Measurements from ENCODE around the gene PLEKHG3.

The PLEKHG3 gene

GRCh38 chr14:64706119-64706592 is 1.9 kb downstream of the PLEKHG3 start:
- no peak for FAIRE-seq
- no peak for DNase-seq (ENCODE audit: insufficient read length, low spot score)

GRCh38 chr14:64706593-64707193 is 2.5 kb downstream of the PLEKHG3 start:
- FAIRE-seq (no peak), DNase-seq (ENCODE audit: insufficient read length, low spot score) (no peak)

GRCh38 chr14:64707661-64708060 is 3.4 kb downstream of the PLEKHG3 start:
- FAIRE-seq (no peak), DNase-seq (ENCODE audit: insufficient read length, low spot score) (no peak)

- FAIRE-seq (no peak), DNase-seq (ENCODE audit: insufficient read length, low spot score) (no peak)
Measured at GRCh38 chr14:64708148-64709004, 4.2 kb downstream of the PLEKHG3 start.

GRCh38 chr14:64709126-64709525 is 4.9 kb downstream of the PLEKHG3 start:
- FAIRE-seq (no peak), DNase-seq (ENCODE audit: insufficient read length, low spot score) (no peak)

- no peak for DNase-seq (ENCODE audit: insufficient read length, low spot score)
- no peak for FAIRE-seq
Measured at GRCh38 chr14:64711039-64711438, 6.8 kb downstream of the PLEKHG3 start.

GRCh38 chr14:64713677-64714076 is 9.5 kb downstream of the PLEKHG3 start:
- no peak for FAIRE-seq

GRCh38 chr14:64714432-64715025 is 10.3 kb downstream of the PLEKHG3 start:
- FAIRE-seq = no peak

More at GRCh38 chr14:64713677-64714076, 9.5 kb downstream of the PLEKHG3 start:
- no peak for DNase-seq (ENCODE audit: insufficient read length, low spot score)

GRCh38 chr14:64715146-64715627 is 11.0 kb downstream of the PLEKHG3 start:
- FAIRE-seq = no peak
- no peak for DNase-seq (ENCODE audit: insufficient read length, low spot score)

More at GRCh38 chr14:64714432-64715025, 10.3 kb downstream of the PLEKHG3 start:
- DNase-seq (ENCODE audit: insufficient read length, low spot score) = no peak

- no peak for DNase-seq (ENCODE audit: insufficient read length, low spot score)
- FAIRE-seq = no peak
Measured at GRCh38 chr14:64715628-64716412, 11.6 kb downstream of the PLEKHG3 start.

GRCh38 chr14:64717870-64718269 is 13.6 kb downstream of the PLEKHG3 start:
- no peak for DNase-seq (ENCODE audit: insufficient read length, low spot score)
- FAIRE-seq = no peak

GRCh38 chr14:64718762-64719161 is 14.5 kb downstream of the PLEKHG3 start:
- FAIRE-seq = no peak
- no peak for DNase-seq (ENCODE audit: insufficient read length, low spot score)

GRCh38 chr14:64719601-64720000 is 15.4 kb downstream of the PLEKHG3 start:
- DNase-seq (ENCODE audit: insufficient read length, low spot score) (no peak), FAIRE-seq (no peak)

GRCh38 chr14:64720131-64720576 is 15.9 kb downstream of the PLEKHG3 start:
- no peak for DNase-seq (ENCODE audit: insufficient read length, low spot score)
- no peak for FAIRE-seq

- DNase-seq (ENCODE audit: insufficient read length, low spot score) (no peak), FAIRE-seq (no peak)
Measured at GRCh38 chr14:64721391-64721791, 17.2 kb downstream of the PLEKHG3 start.

- DNase-seq (ENCODE audit: insufficient read length, low spot score) (no peak), FAIRE-seq (no peak)
Measured at GRCh38 chr14:64721899-64722298, 17.7 kb downstream of the PLEKHG3 start.

GRCh38 chr14:64722842-64723447 is 18.7 kb downstream of the PLEKHG3 start:
- no peak for FAIRE-seq
- no peak for DNase-seq (ENCODE audit: insufficient read length, low spot score)

GRCh38 chr14:64723691-64724577 is 19.7 kb downstream of the PLEKHG3 start:
- no peak for FAIRE-seq
- no peak for DNase-seq (ENCODE audit: insufficient read length, low spot score)

GRCh38 chr14:64724578-64724930 is 20.3 kb downstream of the PLEKHG3 start:
- FAIRE-seq = no peak

More at GRCh38 chr14:64724578-64724930, 20.3 kb downstream of the PLEKHG3 start:
- DNase-seq (ENCODE audit: insufficient read length, low spot score) = no peak
